Measurements from ENCODE around the gene ORM1.
"Not testable (repeated sequence)": the region's sequence is repeated elsewhere in the genome, so short reads cannot be mapped to it uniquely, and the experiment has no call there.

GRCh38 chr9:114329625-114330022 is 6.7 kb downstream of the ORM1 start, which contains the start of gene ORM2:
- TF ChIP-seq, protein P1, sequence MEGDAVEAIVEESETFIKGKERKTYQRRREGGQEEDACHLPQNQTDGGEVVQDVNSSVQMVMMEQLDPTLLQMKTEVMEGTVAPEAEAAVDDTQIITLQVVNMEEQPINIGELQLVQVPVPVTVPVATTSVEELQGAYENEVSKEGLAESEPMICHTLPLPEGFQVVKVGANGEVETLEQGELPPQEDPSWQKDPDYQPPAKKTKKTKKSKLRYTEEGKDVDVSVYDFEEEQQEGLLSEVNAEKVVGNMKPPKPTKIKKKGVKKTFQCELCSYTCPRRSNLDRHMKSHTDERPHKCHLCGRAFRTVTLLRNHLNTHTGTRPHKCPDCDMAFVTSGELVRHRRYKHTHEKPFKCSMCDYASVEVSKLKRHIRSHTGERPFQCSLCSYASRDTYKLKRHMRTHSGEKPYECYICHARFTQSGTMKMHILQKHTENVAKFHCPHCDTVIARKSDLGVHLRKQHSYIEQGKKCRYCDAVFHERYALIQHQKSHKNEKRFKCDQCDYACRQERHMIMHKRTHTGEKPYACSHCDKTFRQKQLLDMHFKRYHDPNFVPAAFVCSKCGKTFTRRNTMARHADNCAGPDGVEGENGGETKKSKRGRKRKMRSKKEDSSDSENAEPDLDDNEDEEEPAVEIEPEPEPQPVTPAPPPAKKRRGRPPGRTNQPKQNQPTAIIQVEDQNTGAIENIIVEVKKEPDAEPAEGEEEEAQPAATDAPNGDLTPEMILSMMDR (IDR thresholded peaks at IDR 0.05; ENCODE audit: insufficient read depth, low read length) = not testable (repeated sequence)
- TF ChIP-seq POLR2AphosphoS5, GABPA (IDR thresholded peaks at IDR 0.05; ENCODE audit: low read depth): not testable (repeated sequence)
- TF ChIP-seq, protein P2, sequence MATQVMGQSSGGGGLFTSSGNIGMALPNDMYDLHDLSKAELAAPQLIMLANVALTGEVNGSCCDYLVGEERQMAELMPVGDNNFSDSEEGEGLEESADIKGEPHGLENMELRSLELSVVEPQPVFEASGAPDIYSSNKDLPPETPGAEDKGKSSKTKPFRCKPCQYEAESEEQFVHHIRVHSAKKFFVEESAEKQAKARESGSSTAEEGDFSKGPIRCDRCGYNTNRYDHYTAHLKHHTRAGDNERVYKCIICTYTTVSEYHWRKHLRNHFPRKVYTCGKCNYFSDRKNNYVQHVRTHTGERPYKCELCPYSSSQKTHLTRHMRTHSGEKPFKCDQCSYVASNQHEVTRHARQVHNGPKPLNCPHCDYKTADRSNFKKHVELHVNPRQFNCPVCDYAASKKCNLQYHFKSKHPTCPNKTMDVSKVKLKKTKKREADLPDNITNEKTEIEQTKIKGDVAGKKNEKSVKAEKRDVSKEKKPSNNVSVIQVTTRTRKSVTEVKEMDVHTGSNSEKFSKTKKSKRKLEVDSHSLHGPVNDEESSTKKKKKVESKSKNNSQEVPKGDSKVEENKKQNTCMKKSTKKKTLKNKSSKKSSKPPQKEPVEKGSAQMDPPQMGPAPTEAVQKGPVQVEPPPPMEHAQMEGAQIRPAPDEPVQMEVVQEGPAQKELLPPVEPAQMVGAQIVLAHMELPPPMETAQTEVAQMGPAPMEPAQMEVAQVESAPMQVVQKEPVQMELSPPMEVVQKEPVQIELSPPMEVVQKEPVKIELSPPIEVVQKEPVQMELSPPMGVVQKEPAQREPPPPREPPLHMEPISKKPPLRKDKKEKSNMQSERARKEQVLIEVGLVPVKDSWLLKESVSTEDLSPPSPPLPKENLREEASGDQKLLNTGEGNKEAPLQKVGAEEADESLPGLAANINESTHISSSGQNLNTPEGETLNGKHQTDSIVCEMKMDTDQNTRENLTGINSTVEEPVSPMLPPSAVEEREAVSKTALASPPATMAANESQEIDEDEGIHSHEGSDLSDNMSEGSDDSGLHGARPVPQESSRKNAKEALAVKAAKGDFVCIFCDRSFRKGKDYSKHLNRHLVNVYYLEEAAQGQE (IDR thresholded peaks at IDR 0.05; ENCODE audit: insufficient replicate concordance, low read depth) = not testable (repeated sequence)

All from HL-60 (cell line).